Epithelial cell of proximal tubule (primary cell): ENCODE measurements around the gene OXCT2. TPM values are rescaled to one million over a fixed set of nuclear protein-coding genes. Genes with fewer than 3 reads are reported as not detected.

Source experiments
- DNase-seq: peaks from one replicate; pipeline ENCODE4 v3.0.0-alpha.2; 2011; ENCODE audit warnings: low read depth
- H3K4me3 ChIP-seq: 2 replicates; pipeline ENCODE4 v1.5.1; 2011; ENCODE audit warnings: low read depth, mild to moderate bottlenecking, low read length
- total RNA-seq: library from RNA; depleted of rRNA; stranded (reverse); fragments of >200 nt; gene quantifications from 2 replicates; pipeline ENCODE4 v1.2.3, GENCODE V29; 2015
- TF ChIP-seq, protein P1 (sequence below): conservative IDR thresholded peaks from 2 replicates; pipeline ENCODE4 v1.5.1; 2012; ENCODE audit warnings: low read depth, mild to moderate bottlenecking, low read length

The OXCT2 gene
- total RNA-seq, 1 donor from 2014 or later: 15.0 TPM

- no peak for DNase-seq
- TF ChIP-seq, protein P1, sequence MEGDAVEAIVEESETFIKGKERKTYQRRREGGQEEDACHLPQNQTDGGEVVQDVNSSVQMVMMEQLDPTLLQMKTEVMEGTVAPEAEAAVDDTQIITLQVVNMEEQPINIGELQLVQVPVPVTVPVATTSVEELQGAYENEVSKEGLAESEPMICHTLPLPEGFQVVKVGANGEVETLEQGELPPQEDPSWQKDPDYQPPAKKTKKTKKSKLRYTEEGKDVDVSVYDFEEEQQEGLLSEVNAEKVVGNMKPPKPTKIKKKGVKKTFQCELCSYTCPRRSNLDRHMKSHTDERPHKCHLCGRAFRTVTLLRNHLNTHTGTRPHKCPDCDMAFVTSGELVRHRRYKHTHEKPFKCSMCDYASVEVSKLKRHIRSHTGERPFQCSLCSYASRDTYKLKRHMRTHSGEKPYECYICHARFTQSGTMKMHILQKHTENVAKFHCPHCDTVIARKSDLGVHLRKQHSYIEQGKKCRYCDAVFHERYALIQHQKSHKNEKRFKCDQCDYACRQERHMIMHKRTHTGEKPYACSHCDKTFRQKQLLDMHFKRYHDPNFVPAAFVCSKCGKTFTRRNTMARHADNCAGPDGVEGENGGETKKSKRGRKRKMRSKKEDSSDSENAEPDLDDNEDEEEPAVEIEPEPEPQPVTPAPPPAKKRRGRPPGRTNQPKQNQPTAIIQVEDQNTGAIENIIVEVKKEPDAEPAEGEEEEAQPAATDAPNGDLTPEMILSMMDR: no peak
Observed at GRCh38 chr1:39755965-39756659, 15.0 kb downstream of the OXCT2 start.

GRCh38 chr1:39754906-39755504 lies 16.1 kb downstream of the OXCT2 start:
- H3K4me3 ChIP-seq: no peak overlapping the region
- TF ChIP-seq, protein P1: no peak
- no peak for DNase-seq

More at GRCh38 chr1:39755965-39756659, 15.0 kb downstream of the OXCT2 start:
- no peak overlapping the region for H3K4me3 ChIP-seq

DNA sequence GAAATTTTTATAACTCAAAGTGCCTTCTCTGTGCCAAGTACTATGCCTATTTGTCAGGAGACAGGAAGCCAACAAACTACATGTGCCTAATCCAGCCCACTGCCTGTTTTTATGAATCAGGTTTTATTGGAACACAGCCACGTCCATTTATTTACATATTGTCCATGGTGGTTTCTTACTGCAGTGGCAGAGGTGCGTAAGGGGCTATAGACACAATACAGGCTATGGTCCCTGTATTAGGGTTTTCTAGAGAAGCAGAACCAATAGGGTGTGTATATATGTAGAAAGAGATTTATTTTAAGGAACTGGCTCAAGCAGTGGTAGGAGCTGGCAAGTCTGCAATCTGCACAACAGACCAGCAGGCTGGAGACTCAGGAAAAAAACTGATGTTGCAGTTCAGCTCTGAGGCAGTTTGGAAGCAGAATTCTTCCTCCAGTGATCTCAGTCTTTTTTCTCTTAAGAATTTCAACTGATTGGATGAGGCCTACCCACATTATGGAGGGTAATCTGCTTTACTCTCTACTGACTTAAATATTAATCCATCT lies 17.1 kb downstream of the OXCT2 start:
- DNase-seq: no peak
- TF ChIP-seq, protein P1: no peak
- H3K4me3 ChIP-seq: no peak overlapping the region

DNA sequence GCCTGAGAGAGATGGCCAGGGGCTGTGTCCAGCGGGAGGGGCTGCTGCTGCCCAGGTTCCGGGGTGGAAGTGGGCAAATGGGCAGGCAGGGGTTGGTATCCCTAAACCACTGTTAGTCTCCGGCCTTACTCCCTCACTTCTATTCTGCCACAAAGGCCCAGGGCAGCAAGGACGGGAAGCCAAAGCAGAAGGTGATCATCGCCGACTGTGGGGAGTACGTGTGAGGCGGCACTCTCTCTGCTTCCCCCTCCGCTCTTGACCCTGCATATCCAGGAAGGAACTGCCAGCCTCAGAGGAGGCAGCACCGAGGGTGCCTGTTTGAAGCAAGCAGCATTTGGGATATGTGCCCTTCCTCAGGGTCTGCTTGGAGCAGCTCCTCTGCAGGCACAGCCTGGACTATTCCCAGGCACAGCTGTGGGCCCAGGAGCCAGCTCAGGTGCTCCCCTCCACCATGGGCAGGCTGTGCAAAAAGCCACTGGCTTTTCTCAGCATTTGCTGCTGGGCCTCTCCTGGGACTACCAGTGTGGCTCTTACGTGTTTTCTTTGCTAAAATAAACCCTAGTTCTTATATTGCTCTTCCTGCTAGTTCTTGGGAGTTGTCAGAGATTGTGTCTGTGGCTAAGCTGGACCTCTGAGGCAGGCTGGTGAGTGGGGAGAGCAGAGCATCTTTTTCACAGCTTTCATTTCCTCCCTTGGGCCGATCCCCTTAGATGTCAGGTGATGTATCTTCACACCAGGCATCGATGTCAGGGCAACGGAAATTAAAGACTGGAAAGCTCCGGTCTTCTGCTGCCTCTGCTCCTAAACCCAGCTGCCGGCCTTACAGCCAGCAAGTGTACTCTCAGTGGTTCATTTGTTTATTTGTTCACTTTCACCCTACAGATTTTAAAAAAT lies 17.8 kb downstream of the OXCT2 start:
- no peak for DNase-seq
- TF ChIP-seq, protein P1: no peak
- H3K4me3 ChIP-seq: no peak overlapping the region

- TF ChIP-seq, protein P1: no peak
- H3K4me3 ChIP-seq: no peak overlapping the region
- DNase-seq: no peak
Observed at GRCh38 chr1:39752703-39753102, 18.4 kb downstream of the OXCT2 start.

- TF ChIP-seq, protein P1: no peak
Observed at GRCh38 chr1:39751595-39751994, 19.6 kb downstream of the OXCT2 start.

More at GRCh38 chr1:39751595-39751994, 19.6 kb downstream of the OXCT2 start:
- DNase-seq: no peak
- H3K4me3 ChIP-seq: no peak overlapping the region
